Adrenal gland (tissue), 5 donors: ENCODE data around the gene PIEZO1.

Experiments used
- CTCF ChIP-seq, 6 experiments: fragments of 450-650 bp in 4 of 6; fragments of 200-600 bp in 2 of 6; sonication (generic) in 1 of 6; IDR thresholded peaks; 1 replicate in 5 of 6; 2 replicates in 1 of 6; pipeline versions ENCODE4 v1.5.1 to v1.8.0; 2016 to 2021; ENCODE audit warnings: antibody characterized with exemption in 6 of 6, mild to moderate bottlenecking in 2 of 6, moderate library complexity in 1 of 6
- POLR2A ChIP-seq, 2 donors: fragments of 450-650 bp; IDR thresholded peaks; one replicate each; pipeline ENCODE4 v1.6.1; 2017; ENCODE audit warnings: antibody characterized with exemption in 2 of 2, mild to moderate bottlenecking in 2 of 2, moderate library complexity in 1 of 2
- donor health status: DM: no; HTN: no; CAD: no.

GRCh38 chr16:88732172-88732960, 52.7 kb downstream of the PIEZO1 start:
- TF ChIP-seq CTCF (IDR thresholded peaks at IDR 0.05) = no peak
- no peak for TF ChIP-seq POLR2A (IDR thresholded peaks at IDR 0.05)
